ENCODE data around the gene OPCML. TPM values are rescaled to one million over a fixed set of nuclear protein-coding genes. Genes with fewer than 3 reads are reported as not detected.

The OPCML gene
- polyA plus RNA-seq, 1 donor (not counting 4 experiments of a cell fraction or from before 2014, with no cell fraction given): 0.04 TPM

GRCh38 chr11:132852361-132852760 lies 679.9 kb downstream of the OPCML start:
- Histone ChIP-seq H2AFZ (ENCODE audit: control insufficient read depth, low read length) (no peak overlapping the region), H3K9me3 (ENCODE audit: control insufficient read depth, low read depth, low read length) (no peaks in the 10 kb centered on the region), H3K36me3 (ENCODE audit: control insufficient read depth in 2 of 2, extremely low read depth in 1 of 2, insufficient read depth in 2 of 2, low read length in 2 of 2) (no peaks in the 10 kb centered on the region), H3K4me1 (ENCODE audit: control insufficient read depth, extremely low read depth, insufficient read depth, low read length) (no peaks in the 10 kb centered on the region), H3K9ac (ENCODE audit: control insufficient read depth, extremely low read depth, insufficient read depth, low read length) (no peak overlapping the region), H3K79me2 (ENCODE audit: control insufficient read depth, insufficient read depth, low read length) (no peaks in the 10 kb centered on the region), H3K9me1 (ENCODE audit: control insufficient read depth, extremely low read depth, insufficient read depth, low read length) (no peaks in the 10 kb centered on the region), H3K27me3 (ENCODE audit: control insufficient read depth, extremely low read depth, insufficient read depth, low read length) (no peaks in the 10 kb centered on the region), H4K20me1 (ENCODE audit: control insufficient read depth, extremely low read depth, insufficient read depth, low read length) (no peaks in the 10 kb centered on the region), H3K27ac (ENCODE audit: control insufficient read depth, insufficient read depth, low read length) (no peak overlapping the region), H3K4me3 (ENCODE audit: control insufficient read depth in 2 of 3, extremely low read depth in 1 of 3, insufficient read depth in 2 of 3, low read depth in 1 of 3, low read length in 3 of 3) (no peak overlapping the region), H3K4me2 (ENCODE audit: control insufficient read depth, extremely low read depth, insufficient read depth, low read depth, low read length) (no peak overlapping the region)
- no peak for TF ChIP-seq CTCF (optimal IDR thresholded peaks at IDR 0.05 in 1 of 3, IDR thresholded peaks at IDR 0.05 in 1 of 3, conservative IDR thresholded peaks at IDR 0.05 in 1 of 3; ENCODE audit: extremely low read depth in 1 of 3, insufficient read depth in 2 of 3, low read length in 3 of 3)
- TF ChIP-seq EZH2 (IDR thresholded peaks at IDR 0.05; ENCODE audit: low read length): no peak
- FAIRE-seq (no peak), DNase-seq (ENCODE audit: low read depth, low spot score) (no peak)
- dilution Hi-C loops (cut with MboI; ENCODE audit: extremely low pct_ligation_motif_present, low sequenced_read_pairs): no loop called here

- Histone ChIP-seq H3K27me3 (ENCODE audit: control insufficient read depth, extremely low read depth, insufficient read depth, low read length) (no peaks in the 10 kb centered on the region), H3K9ac (ENCODE audit: control insufficient read depth, extremely low read depth, insufficient read depth, low read length) (no peak overlapping the region), H4K20me1 (ENCODE audit: control insufficient read depth, extremely low read depth, insufficient read depth, low read length) (no peaks in the 10 kb centered on the region), H3K9me1 (ENCODE audit: control insufficient read depth, extremely low read depth, insufficient read depth, low read length) (no peaks in the 10 kb centered on the region), H3K36me3 (ENCODE audit: control insufficient read depth in 2 of 2, extremely low read depth in 1 of 2, insufficient read depth in 2 of 2, low read length in 2 of 2) (no peaks in the 10 kb centered on the region), H3K4me3 (ENCODE audit: control insufficient read depth in 2 of 3, extremely low read depth in 1 of 3, insufficient read depth in 2 of 3, low read depth in 1 of 3, low read length in 3 of 3) (no peak overlapping the region), H3K4me1 (ENCODE audit: control insufficient read depth, extremely low read depth, insufficient read depth, low read length) (no peaks in the 10 kb centered on the region), H2AFZ (ENCODE audit: control insufficient read depth, low read length) (no peak overlapping the region), H3K27ac (ENCODE audit: control insufficient read depth, insufficient read depth, low read length) (no peak overlapping the region), H3K4me2 (ENCODE audit: control insufficient read depth, extremely low read depth, insufficient read depth, low read depth, low read length) (no peak overlapping the region), H3K79me2 (ENCODE audit: control insufficient read depth, insufficient read depth, low read length) (no peaks in the 10 kb centered on the region), H3K9me3 (ENCODE audit: control insufficient read depth, low read depth, low read length) (no peaks in the 10 kb centered on the region)
- FAIRE-seq (no peak), DNase-seq (ENCODE audit: low read depth, low spot score) (no peak)
- dilution Hi-C loops (cut with MboI; ENCODE audit: extremely low pct_ligation_motif_present, low sequenced_read_pairs): no loop called here
- TF ChIP-seq EZH2 (IDR thresholded peaks at IDR 0.05; ENCODE audit: low read length) (no peak), CTCF (optimal IDR thresholded peaks at IDR 0.05 in 1 of 3, IDR thresholded peaks at IDR 0.05 in 1 of 3, conservative IDR thresholded peaks at IDR 0.05 in 1 of 3; ENCODE audit: extremely low read depth in 1 of 3, insufficient read depth in 2 of 3, low read length in 3 of 3) (no peak)
Measured at GRCh38 chr11:132851247-132851646, 681.1 kb downstream of the OPCML start.

Data from keratinocyte (primary cell).